Gastroesophageal sphincter (tissue), 4 donors: ENCODE data around the gene ST8SIA6. TPM values are rescaled to one million over a fixed set of nuclear protein-coding genes. Genes with fewer than 3 reads are reported as not detected.
"Not testable (repeated sequence)": the region's sequence is repeated elsewhere in the genome, so short reads cannot be mapped to it uniquely, and the experiment has no call there.

Source experiments
- ATAC-seq: fragments of 150-250 bp; one replicate; pipeline ENCODE4 v1.9.1; 2016; ENCODE audit warnings: mild to moderate bottlenecking, moderate library complexity
- H3K27ac ChIP-seq, 4 donors: fragments of 200-600 bp; sonication (generic) in 3 of 4; 1 replicate in 3 of 4; 2 replicates in 1 of 4; pipeline ENCODE4 v1.5.1; 2016 to 2019
- H3K27me3 ChIP-seq: fragments of 200-600 bp; sonication (generic); one replicate; pipeline ENCODE4 v1.5.1; 2019
- H3K36me3 ChIP-seq, 2 donors: fragments of 200-600 bp; sonication (generic); one replicate each; pipeline ENCODE4 v1.5.1; 2019; ENCODE audit warnings: control low read depth in 1 of 2
- H3K4me1 ChIP-seq, 3 donors: fragments of 200-600 bp; sonication (generic); 1 replicate in 2 of 3; 2 replicates in 1 of 3; pipeline ENCODE4 v1.5.1; 2016 to 2019; ENCODE audit warnings: control low read depth in 2 of 3
- H3K4me3 ChIP-seq, 2 donors: fragments of 200-600 bp; sonication (generic); one replicate each; pipeline ENCODE4 v1.5.1; 2019; ENCODE audit warnings: mild to moderate bottlenecking in 1 of 2, moderate library complexity in 1 of 2
- H3K9me3 ChIP-seq, 3 donors: fragments of 200-600 bp; sonication (generic); one replicate each; pipeline ENCODE4 v1.5.1; 2017 to 2019; ENCODE audit warnings: control low read depth in 2 of 3
- EP300 ChIP-seq: sonication (generic); formaldehyde crosslinking; IDR thresholded peaks from one replicate; pipeline ENCODE4 v1.6.1; 2017; ENCODE audit warnings: antibody characterized with exemption, mild to moderate bottlenecking
- POLR2A ChIP-seq, 2 donors: fragments of 450-650 bp; IDR thresholded peaks; one replicate each; pipeline ENCODE4 v1.6.1; 2017; ENCODE audit warnings: antibody characterized with exemption in 2 of 2, mild to moderate bottlenecking in 2 of 2, moderate library complexity in 1 of 2
- POLR2AphosphoS5 ChIP-seq: sonication (generic); formaldehyde crosslinking; IDR thresholded peaks from one replicate; pipeline ENCODE4 v1.6.1; 2017; ENCODE audit warnings: antibody characterized with exemption
- WGBS, 2 donors: methylation state at CpG; one replicate each; pipeline ENCODE4 v1.1.5; 2018; ENCODE audit warnings: low coverage in 1 of 2; 5-methylcytosine and 5-hydroxymethylcytosine counted together
- total RNA-seq, 4 donors: library from RNA; depleted of rRNA; stranded (reverse); fragments of >200 nt; gene quantifications; one replicate each; pipeline ENCODE4 v1.1.0, GENCODE V29; 2016
- TF ChIP-seq, protein P1 (sequence below), 4 experiments: fragments of 200-600 bp in 2 of 4; fragments of 450-650 bp in 2 of 4; sonication (generic) in 1 of 4; IDR thresholded peaks; one replicate each; pipeline ENCODE4 v1.5.1; 2017 to 2019; ENCODE audit warnings: antibody characterized with exemption in 4 of 4, mild to moderate bottlenecking in 2 of 4, moderate library complexity in 2 of 4

ST8SIA6 gene
- total RNA-seq, 4 donors from 2014 or later, result 1.5 to 1.9 TPM; not detected in 2

DNA sequence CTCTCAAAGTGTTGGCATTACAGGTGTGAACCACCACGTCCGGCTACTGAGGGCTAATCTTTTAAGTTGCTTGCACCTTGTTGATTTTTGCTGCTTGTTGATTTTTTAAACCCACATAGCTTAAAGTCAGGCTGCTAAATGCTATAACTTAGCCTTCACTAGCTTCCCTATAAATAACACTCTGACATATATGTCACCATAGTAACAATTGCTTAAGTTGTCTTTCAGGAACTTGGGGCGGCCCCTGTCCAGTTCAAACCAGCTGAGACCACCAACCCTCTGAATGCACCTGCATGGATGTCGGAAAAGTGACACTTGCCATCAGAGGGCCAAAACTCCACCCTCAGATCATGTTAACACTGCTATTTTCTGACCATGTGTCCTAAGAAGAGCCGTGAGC, 47.3 kb downstream of the ST8SIA6 start:
- no peaks in the 10 kb centered on the region for H3K27me3 ChIP-seq
- no peak overlapping the region for H3K27ac ChIP-seq
- H3K36me3 ChIP-seq, result no peaks in the 10 kb centered on the region
- ATAC-seq, result no peak
- H3K4me3 ChIP-seq, result no peak overlapping the region
- TF ChIP-seq EP300, result no peak
- no peaks in the 10 kb centered on the region for H3K4me1 ChIP-seq
- H3K9me3 ChIP-seq, result no peaks in the 10 kb centered on the region
- WGBS, 2 donors, result 74 to 81% methylated on average over 3 to 5 of the region's 5 CpGs

DNA sequence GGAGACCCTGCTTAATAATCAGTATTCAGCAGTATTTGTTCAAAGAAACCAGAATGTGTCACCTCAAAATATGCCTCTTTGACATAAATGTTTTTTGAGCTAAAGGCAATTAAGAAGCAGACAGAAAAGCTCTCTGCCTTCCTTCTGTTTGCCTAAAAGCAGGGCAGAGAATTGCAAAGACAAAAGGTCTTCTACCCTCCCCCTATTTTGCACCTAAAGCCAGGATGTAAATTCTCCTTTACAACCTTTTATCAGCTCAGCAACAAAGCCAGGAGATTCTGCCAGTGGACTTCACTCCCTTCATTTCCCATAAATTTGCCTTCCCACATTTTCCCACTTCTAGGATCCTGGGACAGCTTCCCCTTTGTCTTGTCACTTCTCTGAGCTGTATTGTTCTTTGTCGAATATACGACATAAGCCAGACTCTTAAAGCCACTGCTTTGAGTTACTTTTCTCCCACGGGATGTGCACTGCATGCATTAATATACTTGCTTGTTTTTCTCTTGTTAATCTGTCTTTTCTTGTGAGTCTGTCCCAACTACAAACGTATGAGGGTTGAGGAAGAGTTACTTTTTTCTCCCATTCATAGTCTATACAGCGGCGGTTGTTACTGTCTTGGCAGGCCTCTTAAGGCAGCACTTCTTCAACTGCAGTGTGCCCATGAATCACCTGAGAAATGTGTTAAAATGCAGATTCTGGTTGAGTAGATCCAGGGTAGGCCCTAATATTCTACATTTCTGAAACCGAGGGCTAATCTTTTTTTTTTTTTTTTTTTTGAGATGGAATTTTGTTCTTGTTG, 48.2 kb downstream of the ST8SIA6 start:
- no peaks in the 10 kb centered on the region for H3K36me3 ChIP-seq
- TF ChIP-seq POLR2A (IDR thresholded peaks at IDR 0.05) (no peak), EP300 (no peak), POLR2AphosphoS5 (no peak)
- TF ChIP-seq, protein P1, sequence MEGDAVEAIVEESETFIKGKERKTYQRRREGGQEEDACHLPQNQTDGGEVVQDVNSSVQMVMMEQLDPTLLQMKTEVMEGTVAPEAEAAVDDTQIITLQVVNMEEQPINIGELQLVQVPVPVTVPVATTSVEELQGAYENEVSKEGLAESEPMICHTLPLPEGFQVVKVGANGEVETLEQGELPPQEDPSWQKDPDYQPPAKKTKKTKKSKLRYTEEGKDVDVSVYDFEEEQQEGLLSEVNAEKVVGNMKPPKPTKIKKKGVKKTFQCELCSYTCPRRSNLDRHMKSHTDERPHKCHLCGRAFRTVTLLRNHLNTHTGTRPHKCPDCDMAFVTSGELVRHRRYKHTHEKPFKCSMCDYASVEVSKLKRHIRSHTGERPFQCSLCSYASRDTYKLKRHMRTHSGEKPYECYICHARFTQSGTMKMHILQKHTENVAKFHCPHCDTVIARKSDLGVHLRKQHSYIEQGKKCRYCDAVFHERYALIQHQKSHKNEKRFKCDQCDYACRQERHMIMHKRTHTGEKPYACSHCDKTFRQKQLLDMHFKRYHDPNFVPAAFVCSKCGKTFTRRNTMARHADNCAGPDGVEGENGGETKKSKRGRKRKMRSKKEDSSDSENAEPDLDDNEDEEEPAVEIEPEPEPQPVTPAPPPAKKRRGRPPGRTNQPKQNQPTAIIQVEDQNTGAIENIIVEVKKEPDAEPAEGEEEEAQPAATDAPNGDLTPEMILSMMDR (IDR thresholded peaks at IDR 0.05), result no peak
- H3K27ac ChIP-seq, result no peak overlapping the region
- H3K4me1 ChIP-seq, result no peaks in the 10 kb centered on the region
- no peak overlapping the region for H3K4me3 ChIP-seq
- no peaks in the 10 kb centered on the region for H3K27me3 ChIP-seq
- no peaks in the 10 kb centered on the region for H3K9me3 ChIP-seq
- no peak for ATAC-seq
- WGBS, 2 donors, result 50 to 58% methylated on average over 7 of the region's 7 CpGs

DNA sequence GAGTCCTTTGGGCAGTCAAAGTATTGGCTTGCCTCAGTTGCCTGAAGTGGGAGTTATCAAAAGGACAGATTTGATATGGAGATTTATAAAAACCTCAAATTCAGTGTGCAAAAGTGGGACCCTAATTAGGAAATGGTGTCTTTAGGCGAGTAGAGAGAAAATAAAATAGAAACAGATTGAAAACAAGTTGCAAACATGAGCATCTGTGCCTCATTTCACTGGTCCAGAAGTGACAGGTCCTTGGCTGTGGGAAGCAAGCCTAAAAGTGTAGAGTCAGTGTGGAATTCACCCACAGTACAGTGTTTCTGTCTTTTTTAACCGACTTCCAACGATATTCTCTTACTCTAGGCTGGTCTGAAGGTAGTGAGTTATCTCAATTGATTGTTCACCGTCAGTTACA, 51.2 kb downstream of the ST8SIA6 start:
- H3K4me1 ChIP-seq, result no peaks in the 10 kb centered on the region
- ATAC-seq, result no peak
- TF ChIP-seq, protein P1 (IDR thresholded peaks at IDR 0.05), result no peak
- TF ChIP-seq EP300 (no peak), POLR2AphosphoS5 (no peak), POLR2A (IDR thresholded peaks at IDR 0.05) (no peak)
- 74 to 77% methylated on average over 4 of the region's 4 CpGs for WGBS, 2 donors
- H3K9me3 ChIP-seq, result no peaks in the 10 kb centered on the region
- no peaks in the 10 kb centered on the region for H3K36me3 ChIP-seq
- H3K4me3 ChIP-seq, result no peak overlapping the region
- no peak overlapping the region for H3K27ac ChIP-seq
- no peaks in the 10 kb centered on the region for H3K27me3 ChIP-seq

DNA sequence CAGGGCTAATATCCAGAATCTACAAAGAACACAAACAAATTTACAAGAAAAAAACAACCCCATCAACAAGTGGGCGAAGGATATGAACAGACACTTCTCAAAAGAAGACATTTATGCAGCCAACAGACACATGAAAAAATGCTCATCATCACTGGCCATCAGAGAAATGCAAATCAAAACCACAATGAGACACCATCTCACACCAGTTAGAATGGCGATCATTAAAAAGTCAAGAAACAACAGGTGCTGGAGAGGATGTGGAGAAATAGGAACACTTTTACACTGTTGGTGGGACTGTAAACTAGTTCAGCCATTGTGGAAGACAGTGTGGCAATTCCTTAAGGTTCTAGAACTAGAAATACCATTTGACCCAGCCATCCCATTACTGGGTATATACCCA, 52.4 kb downstream of the ST8SIA6 start:
- WGBS, 2 donors, result no CpG with 5 or more reads among the region's 2 CpGs
- H3K27me3 ChIP-seq, H3K36me3 ChIP-seq, H3K4me1 ChIP-seq, ATAC-seq, H3K27ac ChIP-seq, H3K9me3 ChIP-seq, H3K4me3 ChIP-seq: not testable (repeated sequence)

DNA sequence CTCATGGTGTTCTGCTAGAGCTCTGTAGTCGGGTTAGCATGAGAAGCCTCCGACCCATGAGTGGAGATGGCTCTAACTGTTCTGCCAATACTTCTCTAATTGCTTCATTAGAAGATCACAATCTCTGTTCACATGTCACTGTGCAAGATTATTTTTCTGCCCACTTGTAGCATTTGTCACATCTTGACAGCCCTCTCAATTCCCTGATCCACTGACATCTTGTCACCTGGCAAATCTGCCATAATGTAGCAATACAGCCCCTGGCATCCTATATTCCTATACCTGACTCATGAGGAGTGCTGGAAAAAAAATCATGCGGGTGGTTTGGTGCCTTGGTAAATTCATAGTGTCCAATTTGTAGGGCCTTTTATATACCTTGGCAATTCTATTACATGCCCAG, 58.4 kb downstream of the ST8SIA6 start:
- Histone ChIP-seq H3K9me3 (no peaks in the 10 kb centered on the region), H3K36me3 (no peaks in the 10 kb centered on the region), H3K4me3 (no peak overlapping the region), H3K27me3 (no peaks in the 10 kb centered on the region), H3K4me1 (no peaks in the 10 kb centered on the region), H3K27ac (no peak overlapping the region)
- no peak for ATAC-seq
- 84 to 87% methylated on average over 3 of the region's 3 CpGs for WGBS, 2 donors
- TF ChIP-seq POLR2A (IDR thresholded peaks at IDR 0.05) (no peak), EP300 (no peak), POLR2AphosphoS5 (no peak)
- TF ChIP-seq, protein P1 (IDR thresholded peaks at IDR 0.05), result no peak

DNA sequence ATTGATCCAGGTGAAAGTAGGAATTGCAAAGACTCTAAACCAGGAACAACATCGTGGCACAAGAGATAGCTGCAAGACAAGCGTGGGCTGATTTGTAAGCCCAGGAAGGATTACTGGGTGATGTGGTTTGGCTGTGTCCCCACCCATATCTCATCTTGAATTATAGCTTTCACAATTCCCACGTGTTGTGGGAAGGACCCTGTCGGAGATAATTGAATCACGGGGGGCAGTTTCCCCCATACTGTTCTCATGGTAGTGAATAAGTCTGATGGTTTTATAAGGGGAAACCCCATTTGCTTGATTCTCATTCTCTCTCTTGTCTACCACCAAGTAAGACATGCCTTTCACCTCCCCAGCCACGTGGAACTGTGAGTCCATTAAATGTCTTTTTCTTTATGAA, 59.5 kb downstream of the ST8SIA6 start:
- TF ChIP-seq EP300 (no peak), POLR2A (IDR thresholded peaks at IDR 0.05) (no peak), POLR2AphosphoS5 (no peak)
- TF ChIP-seq, protein P1 (IDR thresholded peaks at IDR 0.05), result no peak
- H3K27me3 ChIP-seq, result no peaks in the 10 kb centered on the region
- H3K4me3 ChIP-seq, result no peak overlapping the region
- H3K36me3 ChIP-seq, result no peaks in the 10 kb centered on the region
- no peak overlapping the region for H3K27ac ChIP-seq
- H3K9me3 ChIP-seq, result no peaks in the 10 kb centered on the region
- ATAC-seq, result no peak
- WGBS, 2 donors, result 60 to 66% methylated on average over 6 of the region's 6 CpGs
- no peaks in the 10 kb centered on the region for H3K4me1 ChIP-seq
